Measurements from ENCODE around the gene THAP8.
"Not testable (repeated sequence)": the region's sequence is repeated elsewhere in the genome, so short reads cannot be mapped to it uniquely, and the experiment has no call there.

The THAP8 gene

GRCh38 chr19:36067681-36068080, 13.6 kb upstream of the THAP8 start:
- DNase-seq = no peak

GRCh38 chr19:36064826-36065225, 10.7 kb upstream of the THAP8 start:
- DNase-seq = no peak

- no peak for DNase-seq
These were observed 7.3 kb upstream of the THAP8 start for GRCh38 chr19:36061367-36061766.

GRCh38 chr19:36060430-36060829, 6.3 kb upstream of the THAP8 start:
- no peak for DNase-seq

- DNase-seq = no peak
These were observed 5.3 kb upstream of the THAP8 start for GRCh38 chr19:36059180-36059910.

- DNase-seq = no peak
These were observed 4.5 kb upstream of the THAP8 start for GRCh38 chr19:36058481-36059179.

GRCh38 chr19:36054733-36055686, 925 bp upstream of the THAP8 start, which contains the start of gene WDR62:
TSS of gene WDR62 (plus strand) at chr19:36054897. CDS start at chr19:36054972, 75 bp downstream.
- peak; percentile 96 for DNase-seq

- DNase-seq = no peak
These were observed 2.4 kb downstream of the THAP8 start for GRCh38 chr19:36051637-36052036.

- DNase-seq = no peak
These were observed 2.8 kb downstream of the THAP8 start for GRCh38 chr19:36051236-36051635.

- no peak for DNase-seq
These were observed 4.9 kb downstream of the THAP8 start for GRCh38 chr19:36049080-36049698.

GRCh38 chr19:36047835-36048234, 6.2 kb downstream of the THAP8 start:
- no peak for DNase-seq

GRCh38 chr19:36046443-36047050, 7.5 kb downstream of the THAP8 start:
- DNase-seq = no peak

GRCh38 chr19:36043952-36044351, 10.1 kb downstream of the THAP8 start:
- no peak for DNase-seq

GRCh38 chr19:36041831-36042230, 12.3 kb downstream of the THAP8 start:
- DNase-seq = no peak

- DNase-seq = not testable (repeated sequence)
These were observed 13.0 kb downstream of the THAP8 start for GRCh38 chr19:36041092-36041491.

- no peak for DNase-seq
These were observed 13.6 kb downstream of the THAP8 start for GRCh38 chr19:36040495-36040894.

- peak; percentile 55 for DNase-seq
These were observed 21.6 kb downstream of the THAP8 start, which contains the start of gene CLIP3 for GRCh38 chr19:36032251-36033104. TSS of gene CLIP3 (minus strand) at chr19:36032873. CDS start at chr19:36032357, 516 bp downstream.

GRCh38 chr19:36031308-36031707, 22.8 kb downstream of the THAP8 start:
- no peak for DNase-seq

- no peak for DNase-seq
These were observed 23.6 kb downstream of the THAP8 start for GRCh38 chr19:36030264-36031148.

Data from NCI-H1092 treated with DMSO at 0.1 percent for 48 hours (cell line).